A549 (cell line): Measurements from ENCODE around the gene CTXND2. TPM values are rescaled to one million over a fixed set of nuclear protein-coding genes. Genes with fewer than 3 reads are reported as not detected.

Experiments used
- ATAC-seq, 2 experiments: fragments of 200-7000 bp in 1 of 2; fragments of >200 bp in 1 of 2; cut with Nextera tagmentation in 1 of 2; cut with Tn5 transposase in 1 of 2; 3 replicates each; pipeline versions ENCODE4 v1.8.0 to v1.9.1; 2018 to 2020; ENCODE audit warnings: mild to moderate bottlenecking in 1 of 2, moderate library complexity in 1 of 2
- CTCF ChIA-PET: fragments of 300-600 bp; sonication (Branson Sonifier 250); formaldehyde crosslinking; extraction: SDS; loops from one replicate; lab custom pipeline; 2021; ENCODE audit warnings: antibody characterized with exemption, inconsistent platforms; lab: Yijun Ruan, JAX
- POLR2A ChIA-PET: fragments of 350-600 bp; formaldehyde crosslinking; extraction: SDS; loops from one replicate; lab custom pipeline; 2021; ENCODE audit warnings: antibody characterized with exemption, inconsistent platforms; lab: Yijun Ruan, JAX
- DNase-seq, 2 experiments: peaks; one replicate each; pipeline versions ENCODE4 v3.0.0 to v3.0.0-alpha.2; 2011 to 2016; ENCODE audit warnings: low read depth in 1 of 2, low spot score in 1 of 2
- FAIRE-seq: peaks from 2 replicates; lab custom pipeline; 2011; peaks lifted over from hg19 to GRCh38; lab: Jason Lieb, UNC
- H3K27ac ChIP-seq, 2 experiments: fragments of >200 bp; sonication (Bioruptor Twin); formaldehyde crosslinking; 3 replicates each; pipeline ENCODE4 v1.5.1; 2016 to 2017
- H3K4me1 ChIP-seq: fragments of >200 bp; sonication (Bioruptor Twin); formaldehyde crosslinking; 3 replicates; pipeline ENCODE4 v1.6.1; 2016
- H3K4me2 ChIP-seq: fragments of >200 bp; sonication (Bioruptor Twin); formaldehyde crosslinking; 3 replicates; pipeline ENCODE4 v1.6.1; 2016
- H3K4me3 ChIP-seq: fragments of >200 bp; sonication (Bioruptor Twin); formaldehyde crosslinking; 3 replicates; pipeline ENCODE4 v1.5.1; 2016
- H3K9me3 ChIP-seq: fragments of >200 bp; sonication (Bioruptor Twin); formaldehyde crosslinking; 3 replicates; pipeline ENCODE4 v1.6.1; 2016
- ATOH8 ChIP-seq: fragments of 250-450 bp; sonication (Bioruptor Pico); IDR thresholded peaks from 2 replicates; pipeline ENCODE4 v1.5.0; 2020; ENCODE audit warnings: low read depth, mild to moderate bottlenecking, moderate library complexity
- CBX8 ChIP-seq: fragments of 200-600 bp; sonication (generic); IDR thresholded peaks from 2 replicates; pipeline ENCODE4 v1.6.1; 2016
- CHD2 ChIP-seq: fragments of 150-350 bp; IDR thresholded peaks from 2 replicates; pipeline ENCODE4 v1.6.1; 2014; ENCODE audit warnings: low read length; ENCODE audit not compliant: partially characterized antibody
- CTCF ChIP-seq: fragments of >200 bp; sonication (Bioruptor Twin); formaldehyde crosslinking; IDR thresholded peaks from 3 replicates; pipeline ENCODE4 v1.5.1; 2016
- EHF ChIP-seq: fragments of 250-450 bp; sonication (Bioruptor Pico); IDR thresholded peaks from 2 replicates; pipeline ENCODE4 v1.5.0; 2020; ENCODE audit warnings: mild to moderate bottlenecking
- ELK1 ChIP-seq: fragments of 150-350 bp; IDR thresholded peaks from 2 replicates; pipeline ENCODE4 v1.6.1; 2014; ENCODE audit warnings: low read depth, mild to moderate bottlenecking, low read length
- GATA3 ChIP-seq: IDR thresholded peaks from 2 replicates; pipeline ENCODE4 v1.6.1; 2012; ENCODE audit warnings: borderline replicate concordance
- HES2 ChIP-seq: fragments of >200 bp; sonication (Bioruptor Twin); formaldehyde crosslinking; IDR thresholded peaks from 2 replicates; pipeline ENCODE4 v1.6.1; 2016
- HOXA7 ChIP-seq: fragments of 250-450 bp; sonication (Bioruptor Pico); IDR thresholded peaks from 2 replicates; pipeline ENCODE4 v1.5.0; 2020; ENCODE audit warnings: mild to moderate bottlenecking, moderate library complexity
- HOXB13 ChIP-seq: fragments of 250-450 bp; sonication (Bioruptor Pico); IDR thresholded peaks from 2 replicates; pipeline ENCODE4 v1.5.0; 2020; ENCODE audit warnings: low read depth, mild to moderate bottlenecking, moderate library complexity
- JUN ChIP-seq, 2 experiments: fragments of >200 bp; sonication (Bioruptor Twin); formaldehyde crosslinking; IDR thresholded peaks; 2 replicates in 1 of 2; 3 replicates in 1 of 2; pipeline ENCODE4 v1.6.1; 2016 to 2017
- KDM1A ChIP-seq: fragments of 200-600 bp; sonication (generic); IDR thresholded peaks from 2 replicates; pipeline ENCODE4 v1.6.1; 2016; ENCODE audit warnings: low read depth, mild to moderate bottlenecking
- KDM5A ChIP-seq: fragments of 200-600 bp; sonication (generic); IDR thresholded peaks from 2 replicates; pipeline ENCODE4 v1.6.1; 2016; ENCODE audit warnings: antibody characterized with exemption, mild to moderate bottlenecking
- MAFK ChIP-seq: fragments of 450-650 bp; IDR thresholded peaks from 2 replicates; pipeline ENCODE4 v1.6.1; 2014; ENCODE audit not compliant: partially characterized antibody
- MYC ChIP-seq: IDR thresholded peaks from 2 replicates; pipeline ENCODE4 v1.6.1; 2012; ENCODE audit warnings: mild to moderate bottlenecking, inconsistent platforms, low read length, improper control_type of control experiment, borderline replicate concordance
- NFE2L2 ChIP-seq: fragments of 150-350 bp; conservative IDR thresholded peaks from 2 replicates; pipeline ENCODE4 v1.6.1; 2014; ENCODE audit warnings: low read length
- NR3C1 ChIP-seq: fragments of >200 bp; sonication (Bioruptor Twin); formaldehyde crosslinking; IDR thresholded peaks from 3 replicates; pipeline ENCODE4 v1.6.1; 2017
- POLR2A ChIP-seq: IDR thresholded peaks from 2 replicates; pipeline ENCODE4 v1.6.1; 2012; ENCODE audit warnings: mild to moderate bottlenecking, low read length
- POLR2AphosphoS2 ChIP-seq: conservative IDR thresholded peaks from 2 replicates; pipeline ENCODE4 v1.6.1; 2012; ENCODE audit warnings: low read length, improper control_type of control experiment, inconsistent platforms
- RARB ChIP-seq: fragments of 250-450 bp; sonication (Bioruptor Pico); IDR thresholded peaks from 2 replicates; pipeline ENCODE4 v1.8.0; 2021; ENCODE audit warnings: mild to moderate bottlenecking, moderate library complexity
- REST ChIP-seq: fragments of 200-600 bp; sonication (generic); IDR thresholded peaks from 2 replicates; pipeline ENCODE4 v1.6.1; 2016; ENCODE audit warnings: antibody characterized with exemption, mild to moderate bottlenecking, moderate library complexity
- RNF2 ChIP-seq: fragments of 200-600 bp; sonication (generic); IDR thresholded peaks from 2 replicates; pipeline ENCODE4 v1.6.1; 2016; ENCODE audit warnings: low read depth, mild to moderate bottlenecking, antibody characterized with exemption, moderate library complexity, borderline replicate concordance
- TFCP2L1 ChIP-seq: fragments of 250-450 bp; sonication (Bioruptor Pico); IDR thresholded peaks from 2 replicates; pipeline ENCODE4 v1.5.0; 2021; ENCODE audit warnings: mild to moderate bottlenecking
- TP53 ChIP-seq: fragments of 250-450 bp; sonication (Bioruptor Pico); IDR thresholded peaks from 2 replicates; pipeline ENCODE4 v1.5.0; 2021; ENCODE audit warnings: mild to moderate bottlenecking, moderate library complexity
- ZC3H11A ChIP-seq: fragments of 450-650 bp; IDR thresholded peaks from 2 replicates; pipeline ENCODE4 v1.6.1; 2014; ENCODE audit warnings: antibody characterized with exemption, mild to moderate bottlenecking
- ZFP36 ChIP-seq: fragments of 450-650 bp; IDR thresholded peaks from 2 replicates; pipeline ENCODE4 v1.6.1; 2014; ENCODE audit warnings: borderline replicate concordance; ENCODE audit not compliant: partially characterized antibody
- WGBS: methylation state at CpG from one replicate; pipeline ENCODE4 v1.1.6; 2017; ENCODE audit errors: missing lambda C conversion rate; 5-methylcytosine and 5-hydroxymethylcytosine counted together
- polyA plus RNA-seq, 4 experiments: library from polyadenylated mRNA; depleted of rRNA in 3 of 4; stranded (reverse); fragments of >200 nt; fragmentation: RNase III in 1 of 4; extraction: RNeasy Plus Mini Kit Qiagen cat#74134 plus additional on column Dnase treatment in 1 of 4; gene quantifications; 2 replicates in 3 of 4; 3 replicates in 1 of 4; pipeline ENCODE4 v1.2.3, GENCODE V29; 2011 to 2017

CTXND2 gene
- polyA plus RNA-seq, 2 of the 4 experiments (the other 2 are of a cell fraction), result not detected

- no peak overlapping the region for H3K4me3 ChIP-seq
- H3K4me1 ChIP-seq, result no peaks in the 10 kb centered on the region
- H3K9me3 ChIP-seq, result peaks cover 9% of the 10 kb centered on the region
- ChIA-PET POLR2A (interaction anchor here (0.6 kb wide), 1 partner anchor 199 kb away, joined by 3 read pairs; no protein-coding TSS in a partner anchor), CTCF (interaction anchor here (0.6 kb wide), 1 partner anchor 36 kb away, joined by 3 read pairs; no protein-coding TSS in a partner anchor)
- 60% methylated on average over 4 of the region's 4 CpGs for WGBS
- TF ChIP-seq JUN (IDR thresholded peaks at IDR 0.05) (no peak), REST (no peak), CHD2 (no peak), ELK1 (no peak), ATOH8 (no peak), HES2 (no peak), GATA3 (no peak), NFE2L2 (no peak), RNF2 (no peak), MYC (no peak), RARB (no peak), TFCP2L1 (CRISPR knock-in tag) (no peak), EHF (no peak), HOXA7 (no peak)
- no peak for DNase-seq
- FAIRE-seq, result no peak
- H3K27ac ChIP-seq, result no peak overlapping the region
- no peak overlapping the region for H3K4me2 ChIP-seq
- ATAC-seq, result no peak
These were observed 22.7 kb downstream of the CTXND2 start for GRCh38 chr1:150909585-150910180.

- H3K4me2 ChIP-seq, result no peak overlapping the region
- CTCF ChIA-PET, result interaction anchor here (1.0 to 4.3 kb wide), 3 partner anchors 8 to 30 kb away, joined by 3 to 31 read pairs (median 4); no protein-coding TSS in a partner anchor
- no peak for DNase-seq
- H3K9me3 ChIP-seq, result peaks cover 9% of the 10 kb centered on the region
- no peak for ATAC-seq
- no peak for FAIRE-seq
- no peaks in the 10 kb centered on the region for H3K4me1 ChIP-seq
- TF ChIP-seq HOXA7, result no peak
- no peak for TF ChIP-seq POLR2AphosphoS2
- TF ChIP-seq MAFK, result no peak
- TF ChIP-seq, all 56 proteins: peak for 0
- POLR2A ChIA-PET, result no interaction called here
- Histone ChIP-seq H3K27ac (no peak overlapping the region), H3K4me3 (no peak overlapping the region)
These were observed 25.7 kb downstream of the CTXND2 start for GRCh38 chr1:150912623-150913022.

GRCh38 chr1:150917387-150917786 is 30.5 kb downstream of the CTXND2 start:
- DNase-seq (no peak), ATAC-seq (no peak), FAIRE-seq (no peak)
- Histone ChIP-seq H3K4me1 (peaks cover 4% of the 10 kb centered on the region; the same call in 2 of the 3 replicates), H3K27ac (no peak overlapping the region), H3K9me3 (no peaks in the 10 kb centered on the region), H3K4me2 (no peak overlapping the region)
- WGBS, result 76% methylated on average over 7 of the region's 7 CpGs
- CTCF ChIA-PET, result interaction anchor here (1.1 to 1.7 kb wide), 3 partner anchors 9 to 105 kb away, joined by 3 to 4 read pairs (median 4); no protein-coding TSS in a partner anchor
- POLR2A ChIA-PET, result interaction anchor here (1.3 kb wide), 1 partner anchor 89 kb away, joined by 3 read pairs; the partner anchor contains the start of gene MINDY1
- TF ChIP-seq CTCF, result no peak
- TF ChIP-seq CBX8, result no peak
- no peak for TF ChIP-seq HOXB13
- TF ChIP-seq TP53, result no peak
- no peak for TF ChIP-seq NR3C1
- TF ChIP-seq KDM1A, result no peak
- TF ChIP-seq MYC, result no peak
- TF ChIP-seq POLR2A, result no peak
- no peak for TF ChIP-seq ZC3H11A
- TF ChIP-seq KDM5A, result no peak
- TF ChIP-seq ELK1, result no peak
- no peak for TF ChIP-seq ZFP36
- TF ChIP-seq, all 56 proteins: peak for 0
- H3K4me3 ChIP-seq, result no peak overlapping the region
